HG02571 (cell line): ENCODE data around the gene ATAD2B.
"Not testable (repeated sequence)": the region's sequence is repeated elsewhere in the genome, so short reads cannot be mapped to it uniquely, and the experiment has no call there.

Source experiments
- ATAC-seq: cut with Tn5 transposase; IDR thresholded peaks from one replicate; pipeline ENCODE4 v1.9.1; 2021; ENCODE audit warnings: mild to moderate bottlenecking, moderate library complexity; ENCODE audit not compliant: unreplicated experiment

Gene ATAD2B

GRCh38 chr2:23753291-23754010, 173.5 kb downstream of the ATAD2B start:
- ATAC-seq, result no peak

- no peak for ATAC-seq
Observed at GRCh38 chr2:23751747-23752265, 175.1 kb downstream of the ATAD2B start.

- no peak for ATAC-seq
Observed at GRCh38 chr2:23746141-23746863, 180.6 kb downstream of the ATAD2B start.

- ATAC-seq, result peak; percentile 50
Observed at GRCh38 chr2:23745726-23746105, 181.2 kb downstream of the ATAD2B start.

- ATAC-seq, result no peak
Observed at GRCh38 chr2:23745068-23745725, 181.7 kb downstream of the ATAD2B start.

GRCh38 chr2:23736783-23737182, 190.1 kb downstream of the ATAD2B start:
- not testable (repeated sequence) for ATAC-seq

GRCh38 chr2:23734416-23734815, 192.5 kb downstream of the ATAD2B start:
- ATAC-seq, result no peak

GRCh38 chr2:23723029-23723428, 203.9 kb downstream of the ATAD2B start:
- not testable (repeated sequence) for ATAC-seq

- ATAC-seq, result no peak
Observed at GRCh38 chr2:23722255-23722654, 204.7 kb downstream of the ATAD2B start.

GRCh38 chr2:23721454-23721826, 205.5 kb downstream of the ATAD2B start:
- no peak for ATAC-seq

- no peak for ATAC-seq
Observed at GRCh38 chr2:23720705-23721453, 206.0 kb downstream of the ATAD2B start.

- no peak for ATAC-seq
Observed at GRCh38 chr2:23719716-23720115, 207.2 kb downstream of the ATAD2B start.

- no peak for ATAC-seq
Observed at GRCh38 chr2:23718931-23719700, 207.8 kb downstream of the ATAD2B start.

- no peak for ATAC-seq
Observed at GRCh38 chr2:23713351-23713750, 213.6 kb downstream of the ATAD2B start.

- ATAC-seq, result no peak
Observed at GRCh38 chr2:23712756-23713151, 214.2 kb downstream of the ATAD2B start.

- no peak for ATAC-seq
Observed at GRCh38 chr2:23711979-23712755, 214.8 kb downstream of the ATAD2B start.

- no peak for ATAC-seq
Observed at GRCh38 chr2:23709311-23709710, 217.6 kb downstream of the ATAD2B start.

- ATAC-seq, result no peak
Observed at GRCh38 chr2:23708771-23709170, 218.2 kb downstream of the ATAD2B start.

GRCh38 chr2:23707096-23707495, 219.8 kb downstream of the ATAD2B start:
- no peak for ATAC-seq
